Measurements from ENCODE around the gene NFIB. TPM values are rescaled to one million over a fixed set of nuclear protein-coding genes. Genes with fewer than 3 reads are reported as not detected.

NFIB gene
- total RNA-seq, 1 experiment from 2014 or later: 0.61 TPM

DNA sequence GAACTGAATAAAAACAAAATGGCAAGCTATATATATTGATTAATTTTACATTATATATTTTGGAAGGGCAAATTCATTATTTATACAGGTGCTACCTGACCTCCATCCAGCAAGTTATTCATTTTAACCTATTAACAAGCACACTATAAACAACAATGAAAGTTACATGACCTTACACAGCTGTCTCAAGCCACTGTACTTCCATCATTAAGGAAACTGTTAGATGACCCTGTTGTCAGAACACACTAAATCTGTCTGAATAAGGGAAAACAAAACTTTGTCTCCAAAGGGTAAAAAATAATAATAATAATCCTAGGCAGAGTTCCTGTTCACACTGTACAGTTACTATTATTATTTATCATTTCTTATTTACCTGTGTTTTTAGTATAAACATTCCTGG lies 44.0 kb downstream of the NFIB start:
- Mint-ChIP-seq H3K36me3 (ENCODE audit: insufficient read depth, unreplicated experiment) (no peaks in the 10 kb centered on the region), H3K27ac (ENCODE audit: unreplicated experiment) (no peak overlapping the region), H3K27me3 (ENCODE audit: insufficient read depth, unreplicated experiment) (peaks cover 2% of the 10 kb centered on the region), H3K4me1 (ENCODE audit: low read depth, unreplicated experiment) (no peaks in the 10 kb centered on the region), H3K4me3 (ENCODE audit: unreplicated experiment) (no peak overlapping the region), H3K9me3 (ENCODE audit: unreplicated experiment) (no peaks in the 10 kb centered on the region)
- Histone ChIP-seq H3K9me3 (no peaks in the 10 kb centered on the region), H3K36me3 (ENCODE audit: control insufficient read depth, insufficient read depth, low read length) (no peaks in the 10 kb centered on the region), H3K4me3 (ENCODE audit: low read depth, low read length) (no peak overlapping the region), H3K4me1 (no peaks in the 10 kb centered on the region), H3K27me3 (replicated peaks; ENCODE audit: control insufficient read depth, insufficient read depth, low read length) (no peaks in the 10 kb centered on the region)
- no peak for DNase-seq
- BruUV-seq (replicated peaks): no TSS peak
- ChIA-PET POLR2A (no interaction called here), CTCF (no interaction called here)
- TF ChIP-seq, protein P1, sequence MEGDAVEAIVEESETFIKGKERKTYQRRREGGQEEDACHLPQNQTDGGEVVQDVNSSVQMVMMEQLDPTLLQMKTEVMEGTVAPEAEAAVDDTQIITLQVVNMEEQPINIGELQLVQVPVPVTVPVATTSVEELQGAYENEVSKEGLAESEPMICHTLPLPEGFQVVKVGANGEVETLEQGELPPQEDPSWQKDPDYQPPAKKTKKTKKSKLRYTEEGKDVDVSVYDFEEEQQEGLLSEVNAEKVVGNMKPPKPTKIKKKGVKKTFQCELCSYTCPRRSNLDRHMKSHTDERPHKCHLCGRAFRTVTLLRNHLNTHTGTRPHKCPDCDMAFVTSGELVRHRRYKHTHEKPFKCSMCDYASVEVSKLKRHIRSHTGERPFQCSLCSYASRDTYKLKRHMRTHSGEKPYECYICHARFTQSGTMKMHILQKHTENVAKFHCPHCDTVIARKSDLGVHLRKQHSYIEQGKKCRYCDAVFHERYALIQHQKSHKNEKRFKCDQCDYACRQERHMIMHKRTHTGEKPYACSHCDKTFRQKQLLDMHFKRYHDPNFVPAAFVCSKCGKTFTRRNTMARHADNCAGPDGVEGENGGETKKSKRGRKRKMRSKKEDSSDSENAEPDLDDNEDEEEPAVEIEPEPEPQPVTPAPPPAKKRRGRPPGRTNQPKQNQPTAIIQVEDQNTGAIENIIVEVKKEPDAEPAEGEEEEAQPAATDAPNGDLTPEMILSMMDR (IDR thresholded peaks at IDR 0.05; ENCODE audit: insufficient read depth in 1 of 2, low read depth in 1 of 2, low read length in 1 of 2, severe bottlenecking in 1 of 2, unreplicated experiment in 1 of 2): no peak
- intact Hi-C loops (cut with micrococcal nuclease; ENCODE audit: unreplicated experiment): no loop called here

DNA sequence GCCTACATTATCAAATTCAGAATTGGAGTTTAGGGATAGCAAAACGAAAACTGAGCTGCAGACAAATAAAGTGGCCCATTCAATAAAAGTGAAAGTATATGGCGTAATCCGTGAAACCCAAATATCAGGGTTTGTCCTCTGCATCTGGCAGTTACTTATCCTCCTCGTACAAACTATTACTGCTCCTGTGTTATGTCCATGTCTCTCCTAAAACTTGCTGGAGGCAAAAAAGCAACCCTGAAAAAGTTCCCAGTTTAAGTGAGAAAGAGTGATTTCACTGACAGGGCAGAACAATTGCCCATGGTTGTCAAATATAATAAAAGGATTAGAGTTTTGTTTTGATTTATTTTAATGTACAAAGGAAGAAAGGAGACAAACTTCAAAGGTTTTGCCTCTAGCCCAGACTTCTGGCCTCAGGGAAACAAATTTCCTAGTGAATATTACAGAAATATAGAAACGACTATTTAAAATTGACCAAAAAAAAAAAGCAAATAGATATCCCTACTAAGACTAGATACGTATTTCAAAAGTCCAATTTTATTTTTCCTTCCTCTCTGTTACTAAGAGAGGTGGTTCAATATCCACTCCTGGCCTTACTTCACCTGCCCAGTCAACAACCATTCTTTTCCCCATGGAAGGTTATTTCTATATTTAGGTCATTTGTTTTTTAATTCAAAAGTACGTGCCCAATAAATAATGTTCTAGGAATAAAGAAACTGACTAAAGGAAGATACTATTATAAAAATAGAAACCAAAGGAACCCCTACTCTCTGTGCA lies 50.0 kb downstream of the NFIB start:
- no peak overlapping the region for H3K27ac Mint-ChIP-seq (ENCODE audit: unreplicated experiment)
- no TSS peak for BruUV-seq (replicated peaks)
- H3K4me1 Mint-ChIP-seq (ENCODE audit: low read depth, unreplicated experiment): no peaks in the 10 kb centered on the region
- no peaks in the 10 kb centered on the region for H3K27me3 Mint-ChIP-seq (ENCODE audit: insufficient read depth, unreplicated experiment)
- Histone ChIP-seq H3K27me3 (replicated peaks; ENCODE audit: control insufficient read depth, insufficient read depth, low read length) (no peaks in the 10 kb centered on the region), H3K36me3 (ENCODE audit: control insufficient read depth, insufficient read depth, low read length) (no peaks in the 10 kb centered on the region), H3K4me3 (ENCODE audit: low read depth, low read length) (no peak overlapping the region), H3K9me3 (no peaks in the 10 kb centered on the region), H3K4me1 (no peaks in the 10 kb centered on the region)
- ChIA-PET CTCF (no interaction called here), POLR2A (no interaction called here)
- no peak overlapping the region for H3K4me3 Mint-ChIP-seq (ENCODE audit: unreplicated experiment)
- DNase-seq: no peak
- TF ChIP-seq, protein P1 (IDR thresholded peaks at IDR 0.05; ENCODE audit: insufficient read depth in 1 of 2, low read depth in 1 of 2, low read length in 1 of 2, severe bottlenecking in 1 of 2, unreplicated experiment in 1 of 2): no peak
- H3K9me3 Mint-ChIP-seq (ENCODE audit: unreplicated experiment): no peaks in the 10 kb centered on the region
- intact Hi-C loops (cut with micrococcal nuclease; ENCODE audit: unreplicated experiment): no loop called here
- no peaks in the 10 kb centered on the region for H3K36me3 Mint-ChIP-seq (ENCODE audit: insufficient read depth, unreplicated experiment)

DNA sequence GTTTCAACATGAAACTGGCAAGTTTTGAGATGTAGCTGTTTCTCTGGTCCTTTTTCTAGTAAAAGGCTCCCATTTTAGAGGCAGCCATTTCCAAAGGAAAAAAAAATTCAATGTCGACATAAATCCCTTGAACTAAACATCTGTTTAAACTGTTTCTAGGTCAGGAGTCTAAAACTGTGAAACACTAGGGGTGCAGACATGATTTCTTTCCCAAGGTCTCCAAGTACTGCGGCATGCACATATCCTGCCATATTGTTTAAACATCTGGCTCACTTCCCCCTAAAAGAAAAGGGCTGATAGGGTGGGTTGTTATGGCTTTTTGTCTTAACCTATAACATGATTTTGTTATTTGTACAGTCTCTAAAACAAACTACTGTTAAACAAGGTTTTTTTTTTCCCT lies 51.1 kb downstream of the NFIB start:
- H3K36me3 Mint-ChIP-seq (ENCODE audit: insufficient read depth, unreplicated experiment): no peaks in the 10 kb centered on the region
- Histone ChIP-seq H3K27me3 (replicated peaks; ENCODE audit: control insufficient read depth, insufficient read depth, low read length) (no peaks in the 10 kb centered on the region), H3K9me3 (no peaks in the 10 kb centered on the region), H3K4me1 (no peaks in the 10 kb centered on the region), H3K36me3 (ENCODE audit: control insufficient read depth, insufficient read depth, low read length) (no peaks in the 10 kb centered on the region), H3K4me3 (ENCODE audit: low read depth, low read length) (no peak overlapping the region)
- intact Hi-C loops (cut with micrococcal nuclease; ENCODE audit: unreplicated experiment): no loop called here
- H3K9me3 Mint-ChIP-seq (ENCODE audit: unreplicated experiment): no peaks in the 10 kb centered on the region
- H3K4me1 Mint-ChIP-seq (ENCODE audit: low read depth, unreplicated experiment): no peaks in the 10 kb centered on the region
- ChIA-PET CTCF (no interaction called here), POLR2A (no interaction called here)
- BruUV-seq (replicated peaks): no TSS peak
- no peak overlapping the region for H3K4me3 Mint-ChIP-seq (ENCODE audit: unreplicated experiment)
- no peaks in the 10 kb centered on the region for H3K27me3 Mint-ChIP-seq (ENCODE audit: insufficient read depth, unreplicated experiment)
- no peak overlapping the region for H3K27ac Mint-ChIP-seq (ENCODE audit: unreplicated experiment)
- no peak for DNase-seq
- TF ChIP-seq, protein P1 (IDR thresholded peaks at IDR 0.05; ENCODE audit: insufficient read depth in 1 of 2, low read depth in 1 of 2, low read length in 1 of 2, severe bottlenecking in 1 of 2, unreplicated experiment in 1 of 2): no peak
